Spleen (tissue), 7 donors: ENCODE data around the gene GAS7.

Experiments
- CTCF ChIP-seq, 11 experiments: fragments of 200-600 bp in 7 of 11; fragments of 450-650 bp in 4 of 11; sonication (generic) in 4 of 11; IDR thresholded peaks in 8 of 11; conservative IDR thresholded peaks in 3 of 11; 1 replicate in 7 of 11; 2 replicates in 4 of 11; pipeline versions ENCODE4 v1.4.0 to v1.8.0; 2016 to 2021; ENCODE audit warnings: antibody characterized with exemption in 11 of 11, inconsistent platforms in 4 of 11, mild to moderate bottlenecking in 1 of 11
- POLR2A ChIP-seq, 3 donors: fragments of 450-650 bp; IDR thresholded peaks; one replicate each; pipeline ENCODE4 v1.5.1; 2017; ENCODE audit warnings: antibody characterized with exemption in 3 of 3, mild to moderate bottlenecking in 1 of 3
- POLR2AphosphoS5 ChIP-seq, 3 donors: sonication (generic); formaldehyde crosslinking; IDR thresholded peaks; one replicate each; pipeline ENCODE4 v1.5.1; 2017; ENCODE audit warnings: antibody characterized with exemption in 3 of 3
- donor health status: DM: no; HTN: no; CAD: no; lungs with moderate emphysema.
- donor health status: DM: no; HTN: no; CAD: no.
- donor health status: DM: no; HTN: no; CAD: no.

- TF ChIP-seq CTCF (IDR thresholded peaks at IDR 0.05 in 8 of 11, conservative IDR thresholded peaks at IDR 0.05 in 3 of 11) = no peak
- TF ChIP-seq POLR2AphosphoS5 (IDR thresholded peaks at IDR 0.05) = no peak
- no peak for TF ChIP-seq POLR2A (IDR thresholded peaks at IDR 0.05)
Observed at GRCh38 chr17:10173913-10174312, 24.5 kb downstream of the GAS7 start.
